ENCODE data around the gene FCRL6.

GRCh38 chr1:159765806-159766205, 36.4 kb upstream of the FCRL6 start:
- TF ChIP-seq ZNF518A (tag by site-specific recombination; conservative IDR thresholded peaks at IDR 0.05; ENCODE audit: low read depth) (no peak), CTCF (tag by site-specific recombination; IDR thresholded peaks at IDR 0.05) (no peak), KLF10 (tag by site-specific recombination; IDR thresholded peaks at IDR 0.05) (no peak), GFI1B (tag by site-specific recombination; IDR thresholded peaks at IDR 0.05) (no peak), RBAK (tag by site-specific recombination; IDR thresholded peaks at IDR 0.05) (no peak), ZFP3 (tag by site-specific recombination; IDR thresholded peaks at IDR 0.05; ENCODE audit: low read depth) (no peak)
- TF ChIP-seq, protein P1, sequence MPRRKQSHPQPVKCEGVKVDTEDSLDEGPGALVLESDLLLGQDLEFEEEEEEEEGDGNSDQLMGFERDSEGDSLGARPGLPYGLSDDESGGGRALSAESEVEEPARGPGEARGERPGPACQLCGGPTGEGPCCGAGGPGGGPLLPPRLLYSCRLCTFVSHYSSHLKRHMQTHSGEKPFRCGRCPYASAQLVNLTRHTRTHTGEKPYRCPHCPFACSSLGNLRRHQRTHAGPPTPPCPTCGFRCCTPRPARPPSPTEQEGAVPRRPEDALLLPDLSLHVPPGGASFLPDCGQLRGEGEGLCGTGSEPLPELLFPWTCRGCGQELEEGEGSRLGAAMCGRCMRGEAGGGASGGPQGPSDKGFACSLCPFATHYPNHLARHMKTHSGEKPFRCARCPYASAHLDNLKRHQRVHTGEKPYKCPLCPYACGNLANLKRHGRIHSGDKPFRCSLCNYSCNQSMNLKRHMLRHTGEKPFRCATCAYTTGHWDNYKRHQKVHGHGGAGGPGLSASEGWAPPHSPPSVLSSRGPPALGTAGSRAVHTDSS (tag by site-specific recombination; IDR thresholded peaks at IDR 0.05) = no peak
- TF ChIP-seq, protein P2, sequence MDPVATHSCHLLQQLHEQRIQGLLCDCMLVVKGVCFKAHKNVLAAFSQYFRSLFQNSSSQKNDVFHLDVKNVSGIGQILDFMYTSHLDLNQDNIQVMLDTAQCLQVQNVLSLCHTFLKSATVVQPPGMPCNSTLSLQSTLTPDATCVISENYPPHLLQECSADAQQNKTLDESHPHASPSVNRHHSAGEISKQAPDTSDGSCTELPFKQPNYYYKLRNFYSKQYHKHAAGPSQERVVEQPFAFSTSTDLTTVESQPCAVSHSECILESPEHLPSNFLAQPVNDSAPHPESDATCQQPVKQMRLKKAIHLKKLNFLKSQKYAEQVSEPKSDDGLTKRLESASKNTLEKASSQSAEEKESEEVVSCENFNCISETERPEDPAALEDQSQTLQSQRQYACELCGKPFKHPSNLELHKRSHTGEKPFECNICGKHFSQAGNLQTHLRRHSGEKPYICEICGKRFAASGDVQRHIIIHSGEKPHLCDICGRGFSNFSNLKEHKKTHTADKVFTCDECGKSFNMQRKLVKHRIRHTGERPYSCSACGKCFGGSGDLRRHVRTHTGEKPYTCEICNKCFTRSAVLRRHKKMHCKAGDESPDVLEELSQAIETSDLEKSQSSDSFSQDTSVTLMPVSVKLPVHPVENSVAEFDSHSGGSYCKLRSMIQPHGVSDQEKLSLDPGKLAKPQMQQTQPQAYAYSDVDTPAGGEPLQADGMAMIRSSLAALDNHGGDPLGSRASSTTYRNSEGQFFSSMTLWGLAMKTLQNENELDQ (tag by site-specific recombination; IDR thresholded peaks at IDR 0.05; ENCODE audit: low read depth) = no peak
- TF ChIP-seq, protein P3, sequence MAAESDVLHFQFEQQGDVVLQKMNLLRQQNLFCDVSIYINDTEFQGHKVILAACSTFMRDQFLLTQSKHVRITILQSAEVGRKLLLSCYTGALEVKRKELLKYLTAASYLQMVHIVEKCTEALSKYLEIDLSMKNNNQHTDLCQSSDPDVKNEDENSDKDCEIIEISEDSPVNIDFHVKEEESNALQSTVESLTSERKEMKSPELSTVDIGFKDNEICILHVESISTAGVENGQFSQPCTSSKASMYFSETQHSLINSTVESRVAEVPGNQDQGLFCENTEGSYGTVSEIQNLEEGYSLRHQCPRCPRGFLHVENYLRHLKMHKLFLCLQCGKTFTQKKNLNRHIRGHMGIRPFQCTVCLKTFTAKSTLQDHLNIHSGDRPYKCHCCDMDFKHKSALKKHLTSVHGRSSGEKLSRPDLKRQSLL (tag by site-specific recombination; IDR thresholded peaks at IDR 0.05) = no peak

Measured in HEK293 (cell line).